ENCODE results near the gene RNU6-9. TPM values are rescaled to one million over a fixed set of nuclear protein-coding genes. Genes with fewer than 3 reads are reported as not detected.

Gene RNU6-9
- total and polyA plus RNA-seq, 2 experiments from 2014 or later: not detected

GRCh38 chr19:870963-871401 is 22.3 kb upstream of the RNU6-9 start:
- H3K27me3 ChIP-seq: no peaks in the 10 kb centered on the region
- TF ChIP-seq CTCF (IDR thresholded peaks at IDR 0.05; ENCODE audit: low read depth, low read length): no peak
- H3K36me3 ChIP-seq: peaks cover 10% of the 10 kb centered on the region
- H3K4me1 ChIP-seq (ENCODE audit: low read depth): no peaks in the 10 kb centered on the region
- H3K27ac ChIP-seq: no peak overlapping the region
- H3K4me3 ChIP-seq: no peak overlapping the region
- H3K9me3 ChIP-seq (ENCODE audit: low read depth): no peaks in the 10 kb centered on the region
- DNase-seq (ENCODE audit: low read depth in 1 of 2, low spot score in 1 of 2): peak in 1 of 2 donors; percentile 50

GRCh38 chr19:871446-872265 is 21.6 kb upstream of the RNU6-9 start:
- H3K4me3 ChIP-seq: no peak overlapping the region
- no peaks in the 10 kb centered on the region for H3K9me3 ChIP-seq (ENCODE audit: low read depth)
- H3K27ac ChIP-seq: no peak overlapping the region
- TF ChIP-seq CTCF (IDR thresholded peaks at IDR 0.05; ENCODE audit: low read depth, low read length): no peak
- H3K4me1 ChIP-seq (ENCODE audit: low read depth): no peaks in the 10 kb centered on the region
- H3K36me3 ChIP-seq: peaks cover 10% of the 10 kb centered on the region
- peak; percentile 23 to 56 for DNase-seq (ENCODE audit: low read depth in 1 of 2, low spot score in 1 of 2)
- no peaks in the 10 kb centered on the region for H3K27me3 ChIP-seq

GRCh38 chr19:872266-872951 is 20.9 kb upstream of the RNU6-9 start:
- no peaks in the 10 kb centered on the region for H3K9me3 ChIP-seq (ENCODE audit: low read depth)
- H3K27ac ChIP-seq: no peak overlapping the region
- H3K36me3 ChIP-seq: peaks cover 10% of the 10 kb centered on the region
- H3K4me3 ChIP-seq: no peak overlapping the region
- peak; percentile 53 to 89 for DNase-seq (ENCODE audit: low read depth in 1 of 2, low spot score in 1 of 2)
- H3K27me3 ChIP-seq: no peaks in the 10 kb centered on the region
- TF ChIP-seq CTCF (IDR thresholded peaks at IDR 0.05; ENCODE audit: low read depth, low read length): no peak
- no peaks in the 10 kb centered on the region for H3K4me1 ChIP-seq (ENCODE audit: low read depth)

GRCh38 chr19:873084-873483 is 20.2 kb upstream of the RNU6-9 start:
- H3K4me3 ChIP-seq: no peak overlapping the region
- no peak overlapping the region for H3K27ac ChIP-seq
- H3K27me3 ChIP-seq: no peaks in the 10 kb centered on the region
- H3K9me3 ChIP-seq (ENCODE audit: low read depth): no peaks in the 10 kb centered on the region
- peaks cover 4% of the 10 kb centered on the region for H3K36me3 ChIP-seq
- no peaks in the 10 kb centered on the region for H3K4me1 ChIP-seq (ENCODE audit: low read depth)
- peak; percentile 36 to 80 for DNase-seq (ENCODE audit: low read depth in 1 of 2, low spot score in 1 of 2)
- no peak for TF ChIP-seq CTCF (IDR thresholded peaks at IDR 0.05; ENCODE audit: low read depth, low read length)

- H3K27me3 ChIP-seq: no peaks in the 10 kb centered on the region
- peaks cover 3% of the 10 kb centered on the region for H3K36me3 ChIP-seq
- DNase-seq (ENCODE audit: low read depth in 1 of 2, low spot score in 1 of 2): no peak
- H3K9me3 ChIP-seq (ENCODE audit: low read depth): no peaks in the 10 kb centered on the region
- no peak overlapping the region for H3K27ac ChIP-seq
- H3K4me1 ChIP-seq (ENCODE audit: low read depth): no peaks in the 10 kb centered on the region
- TF ChIP-seq CTCF (IDR thresholded peaks at IDR 0.05; ENCODE audit: low read depth, low read length): no peak
- no peak overlapping the region for H3K4me3 ChIP-seq
These were observed 19.7 kb upstream of the RNU6-9 start for GRCh38 chr19:873561-874041.
